Sigmoid colon (tissue), 7 donors: ENCODE measurements around the gene CHRNB2. TPM values are rescaled to one million over a fixed set of nuclear protein-coding genes. Genes with fewer than 3 reads are reported as not detected.

Experiments
- DNase-seq: peaks from one replicate; pipeline ENCODE4 v3.0.0-alpha.2; 2019
- H3K27ac ChIP-seq, 4 donors: fragments of 200-600 bp; sonication (generic); one replicate each; pipeline ENCODE4 v1.5.1; 2016 to 2019; ENCODE audit warnings: mild to moderate bottlenecking in 1 of 4
- H3K27me3 ChIP-seq, 3 donors: fragments of 200-600 bp; sonication (generic); one replicate each; pipeline ENCODE4 v1.5.1; 2019; ENCODE audit warnings: mild to moderate bottlenecking in 1 of 3
- H3K36me3 ChIP-seq, 4 donors: fragments of 200-600 bp; sonication (generic); one replicate each; pipeline ENCODE4 v1.5.1; 2016 to 2019
- H3K4me1 ChIP-seq, 4 donors: fragments of 200-600 bp; sonication (generic); one replicate each; pipeline ENCODE4 v1.5.1; 2017 to 2019
- H3K4me3 ChIP-seq, 4 donors: fragments of 200-600 bp; sonication (generic); one replicate each; pipeline ENCODE4 v1.5.1; 2017 to 2019; ENCODE audit warnings: mild to moderate bottlenecking in 2 of 4, moderate library complexity in 1 of 4
- H3K9me3 ChIP-seq, 4 donors: fragments of 200-600 bp in 3 of 4; sonication (generic) in 3 of 4; one replicate each; pipeline versions ENCODE4 v1.5.1 to v1.6.1; 2013 to 2019
- EP300 ChIP-seq, 4 donors: sonication (generic); formaldehyde crosslinking; IDR thresholded peaks; one replicate each; pipeline ENCODE4 v1.6.1; 2017; ENCODE audit warnings: antibody characterized with exemption in 4 of 4
- POLR2A ChIP-seq, 2 donors: fragments of 450-650 bp; IDR thresholded peaks; one replicate each; pipeline ENCODE4 v1.6.1; 2016; ENCODE audit warnings: antibody characterized with exemption in 2 of 2, mild to moderate bottlenecking in 2 of 2, moderate library complexity in 2 of 2
- POLR2AphosphoS5 ChIP-seq, 4 donors: sonication (generic); formaldehyde crosslinking; IDR thresholded peaks; one replicate each; pipeline ENCODE4 v1.6.1; 2017; ENCODE audit warnings: antibody characterized with exemption in 4 of 4
- WGBS, 2 donors: extraction: QIAGEN DNeasy Blood & Tissue Kit; methylation state at CpG; one replicate each; pipeline ENCODE4 v1.1.7; 2013; 5-methylcytosine and 5-hydroxymethylcytosine counted together
- intact Hi-C: fragments of 100-400 bp; cut with DNase I; formaldehyde crosslinking; loops from one replicate; pipeline ENCODE4 v1.15.1; 2023
- polyA plus RNA-seq, 3 donors: library from polyadenylated mRNA; stranded (reverse); fragments of 200-250 nt; gene quantifications; one replicate each; pipeline ENCODE4 v1.2.3, GENCODE V29; 2013
- total RNA-seq, 4 donors: library from RNA; depleted of rRNA; stranded (reverse); fragments of >200 nt; gene quantifications; one replicate each; pipeline ENCODE4 v1.1.0, GENCODE V29; 2016
- TF ChIP-seq, protein P1 (sequence below), 4 experiments: fragments of 450-650 bp in 3 of 4; fragments of 200-600 bp in 1 of 4; IDR thresholded peaks; one replicate each; pipeline ENCODE4 v1.5.1; 2016 to 2019; ENCODE audit warnings: antibody characterized with exemption in 4 of 4, mild to moderate bottlenecking in 3 of 4, moderate library complexity in 2 of 4
- donor health status: healthy with polysubstance abuse.
- donor health status: Bipolar disorder and iron deficiency.
- donor health status: healthy.

The CHRNB2 gene
- total and polyA plus RNA-seq, 7 donors, result under 0.01 to 1.7 (median 0.95) TPM; not detected in 2

DNA sequence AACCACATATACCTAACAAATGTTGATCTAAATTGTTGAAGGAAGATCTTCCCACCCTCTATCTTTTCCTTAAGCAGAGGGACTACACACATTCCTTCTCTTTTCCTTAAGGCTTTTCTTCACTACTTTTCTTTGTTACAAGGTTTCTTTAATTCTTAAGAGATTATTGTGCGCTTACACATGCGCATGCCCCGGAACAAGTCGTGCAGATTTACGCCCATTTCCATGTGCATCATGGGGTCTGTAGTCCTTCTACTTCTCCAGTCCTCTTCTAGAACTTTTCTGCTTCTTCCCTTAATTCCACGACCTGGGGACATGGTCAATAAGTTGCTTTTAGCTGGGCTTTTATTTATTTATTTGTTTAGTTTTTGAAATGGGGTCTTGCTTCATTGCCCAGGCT, 1.7 kb upstream of the CHRNB2 start:
- H3K4me3 ChIP-seq, result no peak overlapping the region
- H3K27me3 ChIP-seq, result peaks cover 0 to 18% (median 9%) of the 10 kb centered on the region in 3 donors
- no peak for TF ChIP-seq EP300 (IDR thresholded peaks at IDR 0.05)
- TF ChIP-seq POLR2A (IDR thresholded peaks at IDR 0.05), result no peak
- TF ChIP-seq, protein P1, sequence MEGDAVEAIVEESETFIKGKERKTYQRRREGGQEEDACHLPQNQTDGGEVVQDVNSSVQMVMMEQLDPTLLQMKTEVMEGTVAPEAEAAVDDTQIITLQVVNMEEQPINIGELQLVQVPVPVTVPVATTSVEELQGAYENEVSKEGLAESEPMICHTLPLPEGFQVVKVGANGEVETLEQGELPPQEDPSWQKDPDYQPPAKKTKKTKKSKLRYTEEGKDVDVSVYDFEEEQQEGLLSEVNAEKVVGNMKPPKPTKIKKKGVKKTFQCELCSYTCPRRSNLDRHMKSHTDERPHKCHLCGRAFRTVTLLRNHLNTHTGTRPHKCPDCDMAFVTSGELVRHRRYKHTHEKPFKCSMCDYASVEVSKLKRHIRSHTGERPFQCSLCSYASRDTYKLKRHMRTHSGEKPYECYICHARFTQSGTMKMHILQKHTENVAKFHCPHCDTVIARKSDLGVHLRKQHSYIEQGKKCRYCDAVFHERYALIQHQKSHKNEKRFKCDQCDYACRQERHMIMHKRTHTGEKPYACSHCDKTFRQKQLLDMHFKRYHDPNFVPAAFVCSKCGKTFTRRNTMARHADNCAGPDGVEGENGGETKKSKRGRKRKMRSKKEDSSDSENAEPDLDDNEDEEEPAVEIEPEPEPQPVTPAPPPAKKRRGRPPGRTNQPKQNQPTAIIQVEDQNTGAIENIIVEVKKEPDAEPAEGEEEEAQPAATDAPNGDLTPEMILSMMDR (IDR thresholded peaks at IDR 0.05), result no peak
- TF ChIP-seq POLR2AphosphoS5 (IDR thresholded peaks at IDR 0.05), result no peak
- WGBS, 2 donors, result 82 to 84% methylated on average over 6 of the region's 6 CpGs
- H3K4me1 ChIP-seq, result peaks cover 0 to 10% (median 8%) of the 10 kb centered on the region in 4 donors
- H3K36me3 ChIP-seq, result no peaks in the 10 kb centered on the region
- H3K27ac ChIP-seq, result no peak overlapping the region
- intact Hi-C loops, result no loop called here
- no peaks in the 10 kb centered on the region for H3K9me3 ChIP-seq
- DNase-seq, result no peak

DNA sequence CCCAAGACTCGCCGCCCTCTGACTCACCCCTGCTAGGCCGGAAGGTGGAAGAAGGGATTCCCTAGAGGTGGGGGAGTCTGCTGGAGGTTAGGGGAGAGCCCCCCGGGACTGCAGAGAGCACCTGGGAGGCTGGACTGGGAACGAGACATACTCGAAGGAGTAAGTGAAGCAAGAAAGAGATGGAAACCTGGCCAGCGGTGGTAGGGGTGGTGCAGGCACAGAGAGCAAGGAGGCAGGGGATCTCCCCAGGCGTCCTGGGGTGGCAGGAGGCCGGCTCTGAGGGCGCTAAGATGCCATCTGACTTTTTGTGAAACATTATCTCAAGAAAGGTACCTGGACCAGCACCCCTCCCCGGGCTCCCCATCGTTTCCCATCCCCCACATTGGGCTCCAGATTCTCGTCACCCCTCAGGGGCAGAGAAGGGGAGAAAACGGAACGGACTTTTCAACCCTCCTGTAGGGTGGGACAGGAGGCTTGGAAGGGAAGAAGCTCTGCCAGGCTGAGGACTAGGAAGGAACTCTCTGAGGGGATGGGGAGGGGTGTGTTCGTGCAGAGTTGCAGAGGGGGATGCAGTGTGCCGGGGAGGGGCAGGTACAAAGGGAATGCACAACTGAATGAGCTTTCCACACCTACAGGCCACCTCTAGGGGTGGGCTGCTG, 708 bp downstream of the CHRNB2 start:
- no peaks in the 10 kb centered on the region for H3K36me3 ChIP-seq
- peaks cover 0 to 10% (median 8%) of the 10 kb centered on the region in 4 donors for H3K4me1 ChIP-seq
- H3K4me3 ChIP-seq, result peak overlapping the region in 1 of 4 donors; percentile 17
- H3K27me3 ChIP-seq, result peaks cover 0 to 18% (median 9%) of the 10 kb centered on the region in 3 donors
- intact Hi-C loops, result no loop called here
- DNase-seq, result peak; percentile 50
- H3K27ac ChIP-seq, result no peak overlapping the region
- TF ChIP-seq EP300 (IDR thresholded peaks at IDR 0.05) (no peak), POLR2AphosphoS5 (IDR thresholded peaks at IDR 0.05) (no peak), POLR2A (IDR thresholded peaks at IDR 0.05) (no peak)
- TF ChIP-seq, protein P1 (IDR thresholded peaks at IDR 0.05), result no peak
- H3K9me3 ChIP-seq, result no peaks in the 10 kb centered on the region
- 36 to 37% methylated on average over 17 of the region's 17 CpGs for WGBS, 2 donors

GRCh38 chr1:154571244-154571963, 3.8 kb downstream of the CHRNB2 start:
- TF ChIP-seq POLR2AphosphoS5 (IDR thresholded peaks at IDR 0.05) (no peak), EP300 (IDR thresholded peaks at IDR 0.05) (no peak), POLR2A (IDR thresholded peaks at IDR 0.05) (no peak)
- TF ChIP-seq, protein P1 (IDR thresholded peaks at IDR 0.05), result no peak
- Histone ChIP-seq H3K27me3 (peaks cover 0 to 18% (median 9%) of the 10 kb centered on the region in 3 donors), H3K4me3 (no peak overlapping the region), H3K36me3 (no peaks in the 10 kb centered on the region), H3K4me1 (peaks cover 0 to 10% (median 8%) of the 10 kb centered on the region in 4 donors), H3K9me3 (no peaks in the 10 kb centered on the region), H3K27ac (no peak overlapping the region)
- 96 to 97% methylated on average over 59 of the region's 59 CpGs for WGBS, 2 donors
- no peak for DNase-seq
- intact Hi-C loops, result no loop called here

DNA sequence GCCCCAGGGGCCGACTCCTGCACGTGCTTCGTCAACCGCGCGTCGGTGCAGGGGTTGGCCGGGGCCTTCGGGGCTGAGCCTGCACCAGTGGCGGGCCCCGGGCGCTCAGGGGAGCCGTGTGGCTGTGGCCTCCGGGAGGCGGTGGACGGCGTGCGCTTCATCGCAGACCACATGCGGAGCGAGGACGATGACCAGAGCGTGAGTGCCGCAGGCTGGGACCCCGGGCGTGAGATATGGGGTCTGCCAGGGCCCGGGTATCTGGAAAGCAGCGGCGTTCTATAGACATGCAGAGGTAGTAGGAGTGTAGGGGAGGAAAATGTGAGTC, 4.3 kb downstream of the CHRNB2 start:
- WGBS, 2 donors, result 95 to 96% methylated on average over 29 of the region's 29 CpGs
- no peak overlapping the region for H3K27ac ChIP-seq
- DNase-seq, result no peak
- no peak overlapping the region for H3K4me3 ChIP-seq
- H3K36me3 ChIP-seq, result no peaks in the 10 kb centered on the region
- TF ChIP-seq POLR2A (IDR thresholded peaks at IDR 0.05) (no peak), EP300 (IDR thresholded peaks at IDR 0.05) (no peak), POLR2AphosphoS5 (IDR thresholded peaks at IDR 0.05) (no peak)
- TF ChIP-seq, protein P1 (IDR thresholded peaks at IDR 0.05), result no peak
- no peaks in the 10 kb centered on the region for H3K9me3 ChIP-seq
- intact Hi-C loops, result no loop called here
- H3K4me1 ChIP-seq, result peaks cover 0 to 10% (median 8%) of the 10 kb centered on the region in 4 donors
- peaks cover 0 to 18% (median 9%) of the 10 kb centered on the region in 3 donors for H3K27me3 ChIP-seq
